Measurements from ENCODE around the gene CHML. TPM values are rescaled to one million over a fixed set of nuclear protein-coding genes. Genes with fewer than 3 reads are reported as not detected.

CHML gene
- total and polyA plus RNA-seq, 2 of the 8 experiments (the other 6 are each of a cell fraction or from before 2014, with no cell fraction given), result 11.5 to 82.4 TPM

- TF ChIP-seq ATF2 (IDR thresholded peaks at IDR 0.05; ENCODE audit: low read length) (no peak), POLR2AphosphoS5 (IDR thresholded peaks at IDR 0.05; ENCODE audit: low read depth, low read length) (no peak)
Observed at GRCh38 chr1:241607497-241607896, 32.7 kb downstream of the CHML start (continued).

Data from H1 (cell line).